Amniotic epithelial cell (primary cell): Measurements from ENCODE around the gene EBF3.

Experiments
- DNase-seq: peaks from one replicate; pipeline ENCODE4 v3.0.0-alpha.2; 2010; ENCODE audit warnings: low read depth

The EBF3 gene

DNA sequence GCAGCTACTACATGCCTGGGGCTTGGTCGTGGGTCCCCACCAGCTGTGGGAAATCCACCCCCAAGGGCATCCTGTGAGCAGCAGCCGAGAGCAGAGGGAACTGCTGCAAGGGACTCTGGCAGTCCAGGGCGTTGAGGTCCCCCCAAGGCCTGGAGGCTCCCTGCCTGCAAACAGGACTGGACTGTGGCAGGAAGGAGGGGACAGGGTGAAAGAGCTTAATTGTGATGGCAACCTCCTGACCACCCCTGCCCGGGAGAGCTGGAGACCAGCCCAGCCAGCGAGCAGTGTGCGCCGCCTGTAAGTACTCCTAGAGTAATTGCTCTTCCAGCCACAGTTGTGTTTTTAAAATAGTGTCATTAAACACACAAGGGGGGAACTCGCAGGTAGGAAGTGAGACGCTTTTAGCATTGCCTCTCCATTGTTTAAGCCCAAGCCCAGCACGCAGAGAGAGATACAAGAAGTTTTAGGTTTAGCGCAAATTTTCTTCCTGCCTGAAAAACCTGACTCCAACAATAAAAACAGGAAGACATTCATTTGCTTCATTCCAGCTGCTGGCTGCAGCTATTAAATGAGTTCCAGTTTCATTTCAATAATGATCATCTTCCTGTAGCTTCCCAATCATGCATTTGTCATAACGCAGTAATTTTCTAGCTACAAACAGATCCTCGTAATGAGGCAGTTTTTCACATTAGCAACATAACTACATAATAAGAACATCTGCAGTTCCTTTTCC is 111.1 kb downstream of the EBF3 start:
- no peak for DNase-seq

- DNase-seq = no peak
These were observed 112.0 kb downstream of the EBF3 start for GRCh38 chr10:129851941-129852640.

GRCh38 chr10:129850790-129851189 is 113.3 kb downstream of the EBF3 start:
- DNase-seq = no peak

- no peak for DNase-seq
These were observed 113.8 kb downstream of the EBF3 start for GRCh38 chr10:129850316-129850715.

DNA sequence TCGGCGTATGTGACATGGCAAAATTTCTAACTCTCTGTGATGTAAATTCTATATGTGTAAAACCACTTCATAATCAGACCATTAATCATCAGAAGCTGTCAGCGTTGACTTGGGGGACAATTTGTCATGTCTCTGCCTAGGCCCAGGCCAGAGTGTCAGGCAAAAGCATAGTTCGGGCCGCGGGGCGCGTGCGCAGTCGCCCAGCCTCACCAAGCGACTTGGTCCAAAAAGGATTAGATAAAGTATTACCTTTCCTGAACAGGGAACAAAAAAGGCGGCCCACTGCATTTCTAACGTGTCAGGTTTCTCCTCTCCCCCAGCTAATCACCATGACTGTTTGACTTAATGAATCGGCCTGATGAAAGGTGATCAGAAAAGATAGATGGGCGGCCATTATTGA is 114.2 kb downstream of the EBF3 start:
- no peak for DNase-seq

- DNase-seq = no peak
These were observed 114.7 kb downstream of the EBF3 start for GRCh38 chr10:129849452-129849750.

DNA sequence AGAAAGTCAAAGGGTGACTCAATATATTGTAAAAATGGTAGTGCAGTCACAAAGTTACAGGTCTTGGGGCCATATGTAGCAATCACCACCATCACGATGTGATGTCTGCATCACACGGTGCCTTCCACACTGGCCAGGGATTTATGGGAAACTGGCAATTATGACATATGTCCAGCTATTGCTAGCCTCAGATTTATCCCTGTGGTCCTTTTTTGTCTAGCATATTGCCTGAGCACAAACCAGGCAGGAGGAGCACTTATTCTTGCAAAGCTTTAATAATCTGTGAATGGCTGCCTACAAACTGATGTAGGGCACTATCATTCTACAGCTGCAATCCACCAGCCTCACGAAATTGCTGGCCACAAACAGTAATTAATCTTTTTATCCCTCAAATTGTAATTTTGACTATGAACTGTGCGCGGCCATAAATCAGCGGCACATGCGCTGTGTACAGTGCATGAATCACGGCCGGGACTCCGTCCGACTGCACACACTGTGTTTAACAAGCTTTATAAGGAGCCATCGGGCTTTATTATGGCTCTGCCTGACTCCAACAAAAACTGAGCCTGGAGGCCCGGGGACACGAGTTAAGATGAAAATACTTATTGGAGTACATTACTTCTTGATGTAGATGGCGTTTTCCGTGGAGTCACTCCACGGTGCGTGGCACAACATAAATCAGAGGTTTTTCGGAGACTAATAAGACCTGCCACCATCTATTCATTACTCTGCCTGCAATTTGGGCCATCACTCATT is 115.2 kb downstream of the EBF3 start:
- DNase-seq = no peak

DNA sequence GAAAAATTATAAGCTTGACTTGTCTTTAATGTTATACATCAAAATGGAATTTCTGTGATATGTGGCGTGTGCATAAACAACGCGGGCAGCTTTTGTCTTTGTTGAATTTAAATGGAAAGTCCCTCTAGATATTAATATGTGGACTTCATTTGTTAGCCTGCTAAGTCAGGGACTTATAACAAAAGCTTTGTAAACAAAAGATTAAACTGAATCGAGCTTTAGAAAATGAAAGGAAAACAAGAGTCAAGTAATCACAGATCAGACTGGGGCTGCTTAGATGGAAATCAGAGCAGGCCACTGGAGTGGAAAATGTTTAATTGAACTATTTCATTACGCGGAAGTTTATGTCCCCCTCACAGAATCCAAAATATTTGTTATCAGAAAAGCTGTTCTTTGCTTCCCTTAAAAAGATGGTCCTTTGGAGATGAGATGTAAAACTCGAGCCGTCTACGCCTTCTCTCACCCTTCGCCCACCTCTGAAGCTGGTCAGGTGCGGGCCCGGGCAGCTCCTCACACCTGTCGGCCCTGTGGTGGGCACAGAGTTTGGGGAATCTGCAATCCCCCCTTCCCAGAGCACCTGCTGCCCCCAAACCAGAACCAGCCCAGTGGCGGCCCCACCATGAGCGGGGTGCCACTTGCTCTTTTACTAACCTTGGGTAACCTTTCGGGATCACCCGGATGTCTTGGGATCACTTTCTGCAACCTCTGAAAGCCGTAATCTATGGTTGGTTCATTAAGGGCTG is 116.2 kb downstream of the EBF3 start:
- DNase-seq = no peak

DNA sequence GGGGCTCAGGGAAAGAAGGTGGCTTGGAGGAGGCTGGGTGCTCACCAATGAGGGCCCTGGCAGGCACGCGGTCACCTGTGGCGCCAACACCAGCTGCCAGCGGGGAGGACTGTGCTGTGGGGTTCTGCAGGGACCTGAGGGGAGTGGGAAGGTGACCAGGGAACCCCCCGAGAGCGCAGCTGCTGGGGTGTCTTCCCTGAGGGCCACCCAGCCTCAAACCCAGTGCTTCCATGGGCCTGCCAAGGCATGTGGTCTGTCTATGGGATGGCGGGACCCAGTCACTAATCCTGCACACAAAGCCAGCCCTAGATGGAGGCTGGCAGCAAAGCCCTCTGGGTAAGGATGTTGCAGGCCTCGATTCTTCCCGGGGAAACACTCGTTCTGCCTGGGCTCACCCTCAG is 117.1 kb downstream of the EBF3 start:
- DNase-seq = no peak

DNA sequence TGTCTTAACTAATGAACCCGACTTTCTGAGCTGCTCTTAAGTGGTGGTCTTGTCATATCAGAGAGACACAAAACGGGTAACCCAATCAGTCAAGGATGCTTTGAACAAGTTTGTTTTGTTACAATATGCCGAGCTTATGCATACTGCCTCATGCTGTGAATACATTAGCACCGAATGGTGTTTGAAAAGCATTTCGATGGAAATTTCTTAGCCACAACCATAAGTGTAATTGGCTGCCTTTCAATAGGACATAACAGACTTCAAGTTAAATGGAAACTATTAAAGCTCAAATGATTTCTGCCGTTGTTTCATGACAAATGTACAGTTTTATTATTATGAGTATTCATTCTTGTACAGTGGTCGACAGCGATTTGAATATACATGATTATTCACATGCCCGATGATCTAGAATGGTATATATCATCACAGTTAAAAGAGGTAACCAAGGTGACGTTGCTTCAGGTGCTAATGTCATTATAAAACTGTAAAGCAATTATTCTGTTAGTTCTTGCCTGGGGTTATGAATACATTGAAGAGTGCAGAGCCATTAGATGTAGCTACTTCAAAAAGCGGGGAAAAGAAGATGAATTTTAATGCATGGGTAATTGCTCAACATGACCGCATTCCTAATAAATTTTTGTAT is 118.8 kb downstream of the EBF3 start:
- no peak for DNase-seq

GRCh38 chr10:129844216-129844766 is 119.8 kb downstream of the EBF3 start:
- no peak for DNase-seq

GRCh38 chr10:129843702-129844101 is 120.4 kb downstream of the EBF3 start:
- DNase-seq = no peak

DNA sequence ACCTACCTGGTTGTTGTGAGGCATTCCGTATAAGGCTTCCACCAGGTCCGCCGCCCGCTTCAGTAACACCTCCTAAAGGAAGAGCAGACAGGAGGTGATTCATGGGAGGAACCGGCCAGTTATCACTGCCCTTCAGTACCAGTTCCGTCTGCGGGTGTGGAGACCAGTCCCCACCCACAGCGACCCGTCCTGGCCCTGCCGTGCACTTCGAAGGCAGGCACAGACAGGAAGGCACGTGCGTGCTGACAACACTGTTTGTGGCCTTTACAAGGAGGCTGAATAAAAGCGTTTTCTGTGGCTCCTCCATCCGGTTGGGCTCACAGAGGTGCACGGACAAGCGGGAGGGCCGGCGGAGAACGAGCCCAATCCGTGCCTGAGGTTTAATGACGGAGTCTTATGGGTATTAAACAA is 120.9 kb downstream of the EBF3 start:
- no peak for DNase-seq

DNA sequence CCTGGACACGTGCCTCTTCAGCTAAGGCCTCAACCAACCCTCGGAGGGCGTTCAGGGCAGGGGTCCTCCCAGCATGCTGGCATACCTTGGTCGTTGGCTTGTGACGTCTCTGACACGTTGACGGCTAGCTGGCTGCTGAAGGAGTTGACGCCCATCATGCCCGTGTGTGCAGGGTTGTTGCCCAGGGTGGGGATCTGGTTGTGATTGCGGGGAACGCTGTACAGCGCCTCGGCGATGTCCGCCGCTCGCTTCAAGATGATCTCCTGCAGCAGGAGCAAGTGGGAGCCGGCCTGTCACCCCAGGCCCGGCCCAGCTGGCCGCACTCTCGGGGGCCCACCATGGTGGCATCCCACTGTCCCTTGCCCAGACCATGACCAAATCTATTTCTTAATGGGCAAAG is 122.0 kb downstream of the EBF3 start:
- no peak for DNase-seq

GRCh38 chr10:129841590-129841989 is 122.5 kb downstream of the EBF3 start:
- DNase-seq = no peak

DNA sequence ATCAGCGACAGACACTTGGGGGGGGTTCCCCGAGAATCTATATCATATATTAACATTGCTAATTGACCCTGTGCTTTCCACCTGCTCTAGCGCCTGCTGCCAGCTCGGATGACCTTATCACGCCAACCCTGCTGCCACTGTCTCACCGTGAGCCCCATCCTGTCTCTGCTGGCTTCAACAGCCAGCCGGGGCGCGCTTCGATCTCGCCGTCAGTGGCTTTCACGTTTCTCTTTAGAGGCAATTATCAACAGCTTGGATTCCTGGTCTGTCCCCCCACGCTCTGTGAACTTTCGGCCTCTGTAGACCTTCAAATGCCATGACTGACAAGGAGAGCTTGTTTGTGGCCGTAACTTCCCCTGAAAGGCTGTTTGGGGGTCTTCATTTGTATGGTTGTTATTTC is 123.0 kb downstream of the EBF3 start:
- DNase-seq = no peak

DNA sequence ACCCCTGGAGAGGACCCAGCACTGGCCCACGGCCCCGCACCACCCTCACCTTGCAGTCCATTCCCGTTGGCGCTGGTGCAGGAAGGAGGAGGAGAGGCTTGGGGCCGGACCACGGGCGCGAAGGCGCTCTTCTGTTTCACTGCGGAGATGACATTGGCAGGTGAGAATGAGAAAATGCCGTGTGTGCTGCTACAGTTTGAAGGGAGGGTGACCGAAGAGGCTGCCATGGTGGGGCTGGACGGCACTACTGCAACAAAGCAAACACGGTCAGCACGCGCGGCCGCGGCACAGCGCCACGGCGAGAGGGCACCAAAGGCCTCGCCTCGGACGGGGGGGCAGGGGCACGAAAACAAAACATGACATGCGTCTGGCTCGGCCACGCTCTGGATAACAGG is 123.9 kb downstream of the EBF3 start:
- DNase-seq = no peak

GRCh38 chr10:129839285-129840195 is 124.5 kb downstream of the EBF3 start:
- no peak for DNase-seq

DNA sequence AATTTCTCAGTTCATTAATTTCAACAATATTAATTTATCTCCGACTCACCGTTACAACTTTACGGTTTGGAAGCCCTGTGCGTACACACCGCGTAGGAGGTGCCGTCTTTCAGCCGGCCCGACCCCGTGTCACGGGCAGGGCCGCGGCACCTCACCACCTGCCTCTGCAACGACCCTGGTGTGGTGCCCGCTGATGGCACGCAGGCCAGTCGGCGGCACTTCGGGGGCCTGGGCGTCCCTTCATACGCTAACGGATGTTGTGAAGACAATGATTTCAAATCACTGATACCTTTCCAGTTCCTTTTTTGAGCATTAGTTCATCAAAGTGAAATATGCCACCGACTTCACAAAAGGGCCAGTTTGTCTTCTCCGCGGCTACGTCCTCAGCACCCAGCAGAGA is 125.3 kb downstream of the EBF3 start:
- DNase-seq = no peak

DNA sequence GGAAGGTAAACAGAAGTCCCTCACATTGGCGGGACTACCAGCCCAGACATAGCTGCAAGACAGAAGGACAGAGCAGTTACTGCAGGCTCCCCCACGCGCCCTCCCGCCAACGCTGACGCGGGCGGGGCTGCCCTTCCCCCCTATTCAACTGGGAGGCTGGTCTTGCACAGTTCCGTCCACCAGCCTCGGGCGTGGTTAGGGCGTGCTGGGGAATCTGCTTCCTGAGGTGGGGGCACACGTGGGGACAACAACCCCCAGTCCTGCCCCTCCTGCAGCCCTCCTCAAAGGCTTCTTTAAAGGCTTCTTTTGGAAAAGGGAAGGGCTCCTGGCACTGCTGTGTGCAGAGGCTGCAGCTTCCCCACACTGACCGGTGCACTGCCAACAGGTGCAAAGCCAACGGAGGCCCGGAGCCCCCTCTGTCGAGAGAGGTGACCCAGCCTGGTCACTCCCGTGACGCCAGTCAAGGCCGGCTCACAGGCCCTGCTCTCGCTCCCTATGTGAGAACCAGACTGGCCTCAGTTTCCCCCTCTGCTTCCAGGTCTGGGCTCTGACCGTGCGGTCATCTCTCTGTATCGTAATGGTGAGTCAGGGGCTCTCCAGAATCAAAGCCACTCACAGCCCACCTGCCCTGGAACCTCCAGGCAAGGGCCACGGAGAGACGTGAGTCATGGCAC is 126.0 kb downstream of the EBF3 start:
- no peak for DNase-seq
